Esophagus muscularis mucosa (tissue), 4 donors: Measurements from ENCODE around the gene MTG2.

Experiments used
- EP300 ChIP-seq: sonication (generic); formaldehyde crosslinking; IDR thresholded peaks from one replicate; pipeline ENCODE4 v1.6.1; 2017; ENCODE audit warnings: antibody characterized with exemption
- POLR2A ChIP-seq: fragments of 450-650 bp; IDR thresholded peaks from one replicate; pipeline ENCODE4 v1.6.1; 2017; ENCODE audit warnings: antibody characterized with exemption, moderate library complexity, mild to moderate bottlenecking, low read depth
- POLR2AphosphoS5 ChIP-seq, 2 donors: sonication (generic); formaldehyde crosslinking; IDR thresholded peaks; one replicate each; pipeline ENCODE4 v1.6.1; 2017; ENCODE audit warnings: antibody characterized with exemption in 2 of 2
- TF ChIP-seq, protein P1 (sequence below), 3 experiments: fragments of 200-600 bp in 2 of 3; fragments of 450-650 bp in 1 of 3; sonication (generic) in 2 of 3; IDR thresholded peaks; one replicate each; pipeline ENCODE4 v1.5.1; 2017 to 2019; ENCODE audit warnings: antibody characterized with exemption in 3 of 3, mild to moderate bottlenecking in 2 of 3, moderate library complexity in 1 of 3

- no peak for TF ChIP-seq POLR2A
- no peak for TF ChIP-seq POLR2AphosphoS5 (IDR thresholded peaks at IDR 0.05)
- TF ChIP-seq, protein P1, sequence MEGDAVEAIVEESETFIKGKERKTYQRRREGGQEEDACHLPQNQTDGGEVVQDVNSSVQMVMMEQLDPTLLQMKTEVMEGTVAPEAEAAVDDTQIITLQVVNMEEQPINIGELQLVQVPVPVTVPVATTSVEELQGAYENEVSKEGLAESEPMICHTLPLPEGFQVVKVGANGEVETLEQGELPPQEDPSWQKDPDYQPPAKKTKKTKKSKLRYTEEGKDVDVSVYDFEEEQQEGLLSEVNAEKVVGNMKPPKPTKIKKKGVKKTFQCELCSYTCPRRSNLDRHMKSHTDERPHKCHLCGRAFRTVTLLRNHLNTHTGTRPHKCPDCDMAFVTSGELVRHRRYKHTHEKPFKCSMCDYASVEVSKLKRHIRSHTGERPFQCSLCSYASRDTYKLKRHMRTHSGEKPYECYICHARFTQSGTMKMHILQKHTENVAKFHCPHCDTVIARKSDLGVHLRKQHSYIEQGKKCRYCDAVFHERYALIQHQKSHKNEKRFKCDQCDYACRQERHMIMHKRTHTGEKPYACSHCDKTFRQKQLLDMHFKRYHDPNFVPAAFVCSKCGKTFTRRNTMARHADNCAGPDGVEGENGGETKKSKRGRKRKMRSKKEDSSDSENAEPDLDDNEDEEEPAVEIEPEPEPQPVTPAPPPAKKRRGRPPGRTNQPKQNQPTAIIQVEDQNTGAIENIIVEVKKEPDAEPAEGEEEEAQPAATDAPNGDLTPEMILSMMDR (IDR thresholded peaks at IDR 0.05), result no peak
- TF ChIP-seq EP300, result no peak
Observed at GRCh38 chr20:62175711-62176110, 7.1 kb upstream of the MTG2 start.
